Suppressor macrophage (primary cell): ENCODE data around the gene S100A16.

ENCODE experiments used
- DNase-seq, 4 experiments: peaks; one replicate each; pipeline ENCODE4 v3.0.0-alpha.2; 2020 to 2022

Gene S100A16

GRCh38 chr1:153636312-153636711 lies 23.4 kb upstream of the S100A16 start:
- no peak for DNase-seq

- no peak for DNase-seq
These were observed 22.9 kb upstream of the S100A16 start for GRCh38 chr1:153635872-153636271.

GRCh38 chr1:153633754-153634665 lies 21.1 kb upstream of the S100A16 start, which contains the start of gene CHTOP:
Gene CHTOP, plus strand, starts transcription at chr1:153634066. Its CDS starts 2,523 bp downstream, at chr1:153636589.
- DNase-seq: peak; percentile 98 to 100 (median 100)

GRCh38 chr1:153633161-153633753 lies 20.3 kb upstream of the S100A16 start:
- no peak for DNase-seq

- DNase-seq: peak in 1 of 4 experiments; percentile 39
These were observed 18.4 kb upstream of the S100A16 start for GRCh38 chr1:153631047-153632022.

GRCh38 chr1:153630384-153630783 lies 17.4 kb upstream of the S100A16 start:
- DNase-seq: no peak

GRCh38 chr1:153629971-153630370 lies 17.0 kb upstream of the S100A16 start:
- peak in 2 of 4 experiments; percentile 31 to 41 for DNase-seq

- no peak for DNase-seq
These were observed 16.4 kb upstream of the S100A16 start for GRCh38 chr1:153629343-153629665.

- no peak for DNase-seq
These were observed 15.9 kb upstream of the S100A16 start for GRCh38 chr1:153628638-153629342.

GRCh38 chr1:153627715-153628626 lies 15.0 kb upstream of the S100A16 start, which contains the start of gene S100A1:
Gene S100A1, plus strand, starts transcription at chr1:153628434. Its CDS starts 2,088 bp downstream, at chr1:153630522.
- no peak for DNase-seq

GRCh38 chr1:153626904-153627714 lies 14.2 kb upstream of the S100A16 start, which contains the start of gene S100A13:
Gene S100A13, minus strand, starts transcription at chr1:153627505. Its CDS starts 1,033 bp downstream, at chr1:153626472.
- DNase-seq: peak in 2 of 4 experiments; percentile 60 to 61

GRCh38 chr1:153626477-153626903 lies 13.6 kb upstream of the S100A16 start:
- DNase-seq: no peak

GRCh38 chr1:153624965-153625611 lies 12.2 kb upstream of the S100A16 start:
- no peak for DNase-seq

GRCh38 chr1:153623101-153623500 lies 10.2 kb upstream of the S100A16 start:
- peak; percentile 57 to 86 (median 76) for DNase-seq

GRCh38 chr1:153619171-153619570 lies 6.2 kb upstream of the S100A16 start:
- no peak for DNase-seq

- DNase-seq: peak; percentile 72 to 94 (median 82)
These were observed 4.7 kb upstream of the S100A16 start for GRCh38 chr1:153617663-153618062.

GRCh38 chr1:153616917-153617311 lies 4.0 kb upstream of the S100A16 start:
- DNase-seq: no peak

- DNase-seq: no peak
These were observed 3.4 kb upstream of the S100A16 start, which contains the start of gene S100A14 for GRCh38 chr1:153616144-153616916. Gene S100A14, minus strand, starts transcription at chr1:153616325. Its CDS starts 467 bp downstream, at chr1:153615858.
